ENCODE measurements around the gene BYSL.

- TF ChIP-seq EP300 (IDR thresholded peaks at IDR 0.05; ENCODE audit: borderline replicate concordance) = no peak
- TF ChIP-seq, protein P1, sequence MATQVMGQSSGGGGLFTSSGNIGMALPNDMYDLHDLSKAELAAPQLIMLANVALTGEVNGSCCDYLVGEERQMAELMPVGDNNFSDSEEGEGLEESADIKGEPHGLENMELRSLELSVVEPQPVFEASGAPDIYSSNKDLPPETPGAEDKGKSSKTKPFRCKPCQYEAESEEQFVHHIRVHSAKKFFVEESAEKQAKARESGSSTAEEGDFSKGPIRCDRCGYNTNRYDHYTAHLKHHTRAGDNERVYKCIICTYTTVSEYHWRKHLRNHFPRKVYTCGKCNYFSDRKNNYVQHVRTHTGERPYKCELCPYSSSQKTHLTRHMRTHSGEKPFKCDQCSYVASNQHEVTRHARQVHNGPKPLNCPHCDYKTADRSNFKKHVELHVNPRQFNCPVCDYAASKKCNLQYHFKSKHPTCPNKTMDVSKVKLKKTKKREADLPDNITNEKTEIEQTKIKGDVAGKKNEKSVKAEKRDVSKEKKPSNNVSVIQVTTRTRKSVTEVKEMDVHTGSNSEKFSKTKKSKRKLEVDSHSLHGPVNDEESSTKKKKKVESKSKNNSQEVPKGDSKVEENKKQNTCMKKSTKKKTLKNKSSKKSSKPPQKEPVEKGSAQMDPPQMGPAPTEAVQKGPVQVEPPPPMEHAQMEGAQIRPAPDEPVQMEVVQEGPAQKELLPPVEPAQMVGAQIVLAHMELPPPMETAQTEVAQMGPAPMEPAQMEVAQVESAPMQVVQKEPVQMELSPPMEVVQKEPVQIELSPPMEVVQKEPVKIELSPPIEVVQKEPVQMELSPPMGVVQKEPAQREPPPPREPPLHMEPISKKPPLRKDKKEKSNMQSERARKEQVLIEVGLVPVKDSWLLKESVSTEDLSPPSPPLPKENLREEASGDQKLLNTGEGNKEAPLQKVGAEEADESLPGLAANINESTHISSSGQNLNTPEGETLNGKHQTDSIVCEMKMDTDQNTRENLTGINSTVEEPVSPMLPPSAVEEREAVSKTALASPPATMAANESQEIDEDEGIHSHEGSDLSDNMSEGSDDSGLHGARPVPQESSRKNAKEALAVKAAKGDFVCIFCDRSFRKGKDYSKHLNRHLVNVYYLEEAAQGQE (IDR thresholded peaks at IDR 0.05; ENCODE audit: low read depth) = no peak
- TF ChIP-seq YY1 (IDR thresholded peaks at IDR 0.05; ENCODE audit: low read depth) = no peak
- no peak for TF ChIP-seq ZBTB7A (IDR thresholded peaks at IDR 0.05; ENCODE audit: low read depth)
- TF ChIP-seq NFIC (IDR thresholded peaks at IDR 0.05) = no peak
- TF ChIP-seq FOXM1 (IDR thresholded peaks at IDR 0.05; ENCODE audit: borderline replicate concordance, low read depth) = no peak
- no peak for TF ChIP-seq CREB1 (IDR thresholded peaks at IDR 0.05; ENCODE audit: low read depth)
- TF ChIP-seq MAX (IDR thresholded peaks at IDR 0.05) = no peak
- TF ChIP-seq TAF1 (IDR thresholded peaks at IDR 0.05; ENCODE audit: low read depth) = no peak
- no peak for TF ChIP-seq EGR1 (IDR thresholded peaks at IDR 0.05)
These were observed 855 bp downstream of the BYSL start for GRCh38 chr6:41922154-41922553.

Data from Ishikawa (cell line).